Upper lobe of left lung (tissue), 4 donors: ENCODE measurements around the gene DLX6.

ENCODE experiments used
- EP300 ChIP-seq, 4 donors: sonication (generic); formaldehyde crosslinking; IDR thresholded peaks; one replicate each; pipeline ENCODE4 v1.5.1; 2017; ENCODE audit warnings: antibody characterized with exemption in 4 of 4, control low read depth in 2 of 4
- TF ChIP-seq, protein P1 (sequence below), 6 experiments: fragments of 450-650 bp in 4 of 6; fragments of 200-600 bp in 2 of 6; sonication (generic) in 2 of 6; IDR thresholded peaks; one replicate each; pipeline ENCODE4 v1.5.1; 2016 to 2019; ENCODE audit warnings: antibody characterized with exemption in 6 of 6

GRCh38 chr7:97003262-97004246 is 1.8 kb upstream of the DLX6 start:
- no peak for TF ChIP-seq EP300 (IDR thresholded peaks at IDR 0.05)
- TF ChIP-seq, protein P1, sequence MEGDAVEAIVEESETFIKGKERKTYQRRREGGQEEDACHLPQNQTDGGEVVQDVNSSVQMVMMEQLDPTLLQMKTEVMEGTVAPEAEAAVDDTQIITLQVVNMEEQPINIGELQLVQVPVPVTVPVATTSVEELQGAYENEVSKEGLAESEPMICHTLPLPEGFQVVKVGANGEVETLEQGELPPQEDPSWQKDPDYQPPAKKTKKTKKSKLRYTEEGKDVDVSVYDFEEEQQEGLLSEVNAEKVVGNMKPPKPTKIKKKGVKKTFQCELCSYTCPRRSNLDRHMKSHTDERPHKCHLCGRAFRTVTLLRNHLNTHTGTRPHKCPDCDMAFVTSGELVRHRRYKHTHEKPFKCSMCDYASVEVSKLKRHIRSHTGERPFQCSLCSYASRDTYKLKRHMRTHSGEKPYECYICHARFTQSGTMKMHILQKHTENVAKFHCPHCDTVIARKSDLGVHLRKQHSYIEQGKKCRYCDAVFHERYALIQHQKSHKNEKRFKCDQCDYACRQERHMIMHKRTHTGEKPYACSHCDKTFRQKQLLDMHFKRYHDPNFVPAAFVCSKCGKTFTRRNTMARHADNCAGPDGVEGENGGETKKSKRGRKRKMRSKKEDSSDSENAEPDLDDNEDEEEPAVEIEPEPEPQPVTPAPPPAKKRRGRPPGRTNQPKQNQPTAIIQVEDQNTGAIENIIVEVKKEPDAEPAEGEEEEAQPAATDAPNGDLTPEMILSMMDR (IDR thresholded peaks at IDR 0.05), result no peak
